Progenitor cell of endocrine pancreas (in vitro differentiated cells): Measurements from ENCODE around the gene PROSER3. TPM values are rescaled to one million over a fixed set of nuclear protein-coding genes. Genes with fewer than 3 reads are reported as not detected.

Experiments
- DNase-seq: peaks from one replicate; pipeline ENCODE4 v3.0.0; 2021; ENCODE audit warnings: low spot score; ENCODE audit not compliant: unreplicated experiment
- H3K27ac Mint-ChIP-seq: 2 replicates; pipeline ENCODE4 v1.8.0; 2021; ENCODE audit warnings: mild to moderate bottlenecking, moderate library complexity, mixed read lengths
- H3K27me3 Mint-ChIP-seq: 2 replicates; pipeline ENCODE4 v1.8.0; 2021; ENCODE audit warnings: mixed read lengths
- H3K36me3 Mint-ChIP-seq: 2 replicates; pipeline ENCODE4 v1.8.0; 2022; ENCODE audit warnings: mixed read lengths; ENCODE audit not compliant: insufficient read depth
- H3K4me1 Mint-ChIP-seq: 2 replicates; pipeline ENCODE4 v1.8.0; 2021; ENCODE audit warnings: low read depth, mixed read lengths
- H3K4me3 Mint-ChIP-seq: 2 replicates; pipeline ENCODE4 v1.8.0; 2021; ENCODE audit warnings: low read depth, mild to moderate bottlenecking, moderate library complexity, mixed read lengths
- H3K9me3 Mint-ChIP-seq: 2 replicates; pipeline ENCODE4 v1.8.0; 2021; ENCODE audit warnings: low read depth, mixed read lengths
- CTCF ChIP-seq: fragments of 200-600 bp; sonication (generic); IDR thresholded peaks from one replicate; pipeline ENCODE4 v1.5.0; 2021; ENCODE audit warnings: antibody characterized with exemption, mild to moderate bottlenecking; ENCODE audit not compliant: unreplicated experiment
- long read RNA-seq: library from polyadenylated mRNA; unstranded; transcript quantifications from one replicate; pipeline ENCODE4 v2.0.0, GENCODE V29; 2020
- total RNA-seq: library from RNA; stranded (reverse); gene quantifications from 2 replicates; pipeline ENCODE4 v1.2.1, GENCODE V29; 2021

Gene PROSER3
- total RNA-seq, result 58.6 and 62.3 TPM in 2 replicates
- long read RNA-seq, partial matches to known transcripts, result 1 of 3 reads
- long read RNA-seq, other reads (novel, unspliced or antisense), result 1 of 3 reads

DNA sequence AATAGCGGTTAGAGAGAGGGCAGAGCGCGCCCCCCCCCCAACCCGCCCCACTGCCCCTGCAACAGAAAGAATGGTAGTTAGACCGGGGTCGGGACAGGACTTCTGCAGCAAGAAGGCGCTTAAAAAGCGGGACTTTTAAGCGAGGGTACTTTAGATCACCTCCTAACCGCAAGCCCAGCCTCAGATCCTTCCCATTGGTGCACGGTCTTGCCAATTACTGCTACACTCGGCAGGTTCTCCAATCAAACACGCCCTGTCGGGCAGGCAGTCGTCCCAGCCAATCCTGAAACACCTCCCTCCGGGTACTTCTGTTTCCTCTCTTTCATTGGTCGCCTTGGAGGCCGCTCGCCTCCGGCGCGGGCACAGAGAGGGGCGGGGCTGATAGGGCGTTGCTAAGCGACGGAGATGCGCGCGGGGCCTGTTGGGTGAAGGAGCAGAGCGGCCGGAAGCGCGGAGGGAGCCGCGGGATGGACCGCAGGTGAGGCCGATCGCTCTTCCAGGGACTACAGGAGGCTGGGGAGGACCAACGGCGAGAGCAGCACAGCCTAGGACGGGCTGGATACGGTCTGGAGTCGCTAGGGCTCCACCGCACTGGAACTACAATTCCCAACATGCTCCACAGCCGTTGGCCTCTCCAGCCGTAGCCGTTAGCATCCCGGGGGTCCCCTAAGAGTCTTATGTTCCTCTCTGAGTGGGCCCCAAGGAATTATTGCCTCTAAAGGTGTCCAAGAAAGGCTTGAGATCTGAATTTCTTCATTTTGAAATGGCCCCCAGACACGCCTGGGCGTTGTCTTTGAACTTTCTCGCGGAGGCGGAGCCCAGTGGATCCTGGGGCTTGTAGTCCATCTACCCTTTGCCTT, at the start of gene PROSER3:
Gene PROSER3, plus strand, starts transcription at position 428 of the 860 bp plus-strand sequence. Its CDS starts 40 bp downstream, at position 468.
- Mint-ChIP-seq H3K4me3 (peak within 1 kb of the TSS; percentile 94), H3K27ac (peak within 1 kb of the TSS; percentile 91), H3K4me1 (peaks cover 12% of the 10 kb centered on the region), H3K36me3 (peaks cover 17% of the 10 kb centered on the region), H3K9me3 (no peaks in the 10 kb centered on the region), H3K27me3 (peaks cover 20% of the 10 kb centered on the region)
- peak; percentile 97 for DNase-seq
- no peak for TF ChIP-seq CTCF

DNA sequence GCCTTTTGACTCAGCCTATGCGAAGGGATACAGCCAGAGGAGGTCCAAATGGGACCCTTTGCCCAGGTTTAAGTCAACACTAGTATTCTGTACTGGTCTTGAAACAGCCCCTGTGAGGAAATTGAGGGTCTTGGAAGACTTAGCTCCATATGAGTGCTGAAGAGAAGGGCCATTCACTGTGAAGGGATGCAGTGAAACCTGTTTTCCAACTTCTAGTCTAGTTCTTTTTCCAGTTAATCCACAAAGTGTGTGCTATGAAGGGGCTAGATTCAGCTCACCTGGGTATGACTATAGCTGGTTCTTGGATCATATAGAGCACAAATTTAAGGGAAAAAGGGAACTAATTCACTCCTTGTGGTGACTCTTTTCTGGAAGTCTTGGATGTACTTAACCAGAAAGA, 49.6 kb upstream of the PROSER3 start:
- Mint-ChIP-seq H3K4me3 (no peak overlapping the region), H3K27ac (no peak overlapping the region)

GRCh38 chr19:35710784-35711723, 46.9 kb upstream of the PROSER3 start:
- TF ChIP-seq CTCF, result no peak
- H3K4me3 Mint-ChIP-seq, result no peak overlapping the region
- peaks cover 9% of the 10 kb centered on the region for H3K4me1 Mint-ChIP-seq
- no peak for DNase-seq
- H3K9me3 Mint-ChIP-seq, result no peaks in the 10 kb centered on the region
- H3K36me3 Mint-ChIP-seq, result no peaks in the 10 kb centered on the region
- no peaks in the 10 kb centered on the region for H3K27me3 Mint-ChIP-seq
- peak overlapping the region; percentile 59 for H3K27ac Mint-ChIP-seq

More for the DNA sequence above, 49.6 kb upstream of the PROSER3 start:
- no peak for DNase-seq
- TF ChIP-seq CTCF, result no peak
- Mint-ChIP-seq H3K9me3 (no peaks in the 10 kb centered on the region), H3K27me3 (peaks cover 8% of the 10 kb centered on the region), H3K4me1 (no peaks in the 10 kb centered on the region), H3K36me3 (no peaks in the 10 kb centered on the region)

DNA sequence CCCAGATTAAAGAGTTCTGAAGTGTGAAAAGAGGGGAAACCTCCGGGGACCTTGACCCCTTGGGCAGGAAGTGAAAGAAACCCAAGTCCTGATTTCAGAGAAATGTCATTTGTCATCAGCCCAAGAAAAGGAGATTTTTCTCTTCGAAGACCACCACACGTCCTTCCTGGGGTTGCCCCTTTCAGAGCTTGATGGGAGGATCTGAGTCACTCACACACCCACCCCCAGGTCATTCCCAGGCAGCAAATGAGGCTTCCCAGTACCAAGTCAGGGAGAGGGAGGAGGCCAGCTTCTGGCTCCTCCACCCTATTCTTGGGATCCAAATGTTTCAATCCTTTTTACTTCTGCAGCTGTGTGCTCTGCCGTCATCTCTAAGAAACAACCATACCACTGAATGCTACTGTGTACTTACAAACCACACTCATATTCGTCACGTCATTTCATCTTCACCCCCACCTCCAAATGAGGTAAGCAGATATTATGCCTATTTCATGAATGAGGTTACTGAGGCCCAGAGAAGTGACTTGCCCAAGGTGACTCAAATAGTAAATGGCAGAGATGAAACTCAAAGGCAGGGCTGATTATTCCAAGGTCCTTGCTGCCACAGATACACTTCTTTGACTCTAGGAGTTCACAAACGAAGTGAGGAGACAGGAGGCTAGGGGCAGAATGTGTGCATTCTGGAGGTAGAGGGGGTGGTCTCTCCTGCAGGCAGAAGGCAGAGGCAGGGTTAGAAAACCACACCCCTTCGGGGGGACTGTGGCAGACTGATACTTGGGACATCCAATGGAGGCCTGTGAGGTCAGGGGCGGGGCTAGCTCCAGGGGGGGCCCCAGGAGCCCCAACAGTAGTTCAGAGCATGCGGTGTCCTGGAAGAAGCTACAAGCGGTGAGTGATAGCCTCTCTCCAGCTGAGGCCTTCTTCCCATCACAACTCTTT, 45.1 kb upstream of the PROSER3 start:
- H3K27me3 Mint-ChIP-seq, result no peaks in the 10 kb centered on the region
- H3K27ac Mint-ChIP-seq, result no peak overlapping the region
- H3K36me3 Mint-ChIP-seq, result no peaks in the 10 kb centered on the region
- DNase-seq, result no peak
- H3K9me3 Mint-ChIP-seq, result no peaks in the 10 kb centered on the region
- no peak for TF ChIP-seq CTCF
- H3K4me1 Mint-ChIP-seq, result peaks cover 13% of the 10 kb centered on the region
- no peak overlapping the region for H3K4me3 Mint-ChIP-seq
